ENCODE data around the gene NEK9. TPM values are rescaled to one million over a fixed set of nuclear protein-coding genes. Genes with fewer than 3 reads are reported as not detected.

Gene NEK9
- total RNA-seq, 1 donor from 2014 or later, result 25.9 TPM

- Mint-ChIP-seq H3K36me3 (peaks cover 31% of the 10 kb centered on the region), H3K27me3 (ENCODE audit: insufficient read depth, low read depth) (no peaks in the 10 kb centered on the region)
Measured at GRCh38 chr14:75107186-75107585, 19.7 kb downstream of the NEK9 start.

GRCh38 chr14:75101491-75101890 is 25.4 kb downstream of the NEK9 start:
- Histone ChIP-seq H3F3A (ENCODE audit: low read depth) (no peaks in the 10 kb centered on the region), H3K4me3 (no peak overlapping the region), H3K27ac (no peak overlapping the region), H3K4me2 (no peak overlapping the region), H3K9me3 (ENCODE audit: low read depth) (no peaks in the 10 kb centered on the region), H2AFZ (replicated peaks) (no peak overlapping the region), H3K36me3 (no peaks in the 10 kb centered on the region), H3K9ac (no peak overlapping the region), H3K27me3 (no peaks in the 10 kb centered on the region), H4K20me1 (ENCODE audit: low read depth) (no peaks in the 10 kb centered on the region), H3K79me2 (ENCODE audit: low read depth) (no peaks in the 10 kb centered on the region), H3K4me1 (no peaks in the 10 kb centered on the region)
- Mint-ChIP-seq H3K36me3 (peaks cover 28% of the 10 kb centered on the region), H3K9me3 (no peaks in the 10 kb centered on the region), H3K4me3 (no peak overlapping the region), H3K27me3 (ENCODE audit: insufficient read depth, low read depth) (peaks cover 2% of the 10 kb centered on the region), H3K4me1 (no peaks in the 10 kb centered on the region), H3K27ac (no peak overlapping the region)
- no peak for DNase-seq (ENCODE audit: low spot score)
- TF ChIP-seq EZH2phosphoT487 (IDR thresholded peaks at IDR 0.05) (no peak), EZH2 (IDR thresholded peaks at IDR 0.05) (no peak), CTCF (IDR thresholded peaks at IDR 0.05) (no peak)

More at GRCh38 chr14:75107186-75107585, 19.7 kb downstream of the NEK9 start:
- Histone ChIP-seq H3K9me3 (ENCODE audit: low read depth) (no peaks in the 10 kb centered on the region), H3F3A (ENCODE audit: low read depth) (no peaks in the 10 kb centered on the region), H3K4me2 (no peak overlapping the region), H3K27ac (no peak overlapping the region), H3K36me3 (no peaks in the 10 kb centered on the region), H3K9ac (no peak overlapping the region), H3K79me2 (ENCODE audit: low read depth) (no peaks in the 10 kb centered on the region), H4K20me1 (ENCODE audit: low read depth) (no peaks in the 10 kb centered on the region), H3K4me1 (no peaks in the 10 kb centered on the region), H3K27me3 (no peaks in the 10 kb centered on the region), H3K4me3 (no peak overlapping the region), H2AFZ (replicated peaks) (no peak overlapping the region)
- Mint-ChIP-seq H3K4me1 (no peaks in the 10 kb centered on the region), H3K4me3 (no peak overlapping the region), H3K27ac (no peak overlapping the region), H3K9me3 (no peaks in the 10 kb centered on the region)
- DNase-seq (ENCODE audit: low spot score), result no peak
- TF ChIP-seq CTCF (IDR thresholded peaks at IDR 0.05) (no peak), EZH2 (IDR thresholded peaks at IDR 0.05) (no peak), EZH2phosphoT487 (IDR thresholded peaks at IDR 0.05) (no peak)

GRCh38 chr14:75098682-75099081 is 28.2 kb downstream of the NEK9 start:
- Histone ChIP-seq H3F3A (ENCODE audit: low read depth) (peaks cover 2% of the 10 kb centered on the region), H3K4me3 (no peak overlapping the region), H3K27me3 (no peaks in the 10 kb centered on the region), H3K27ac (no peak overlapping the region), H3K9ac (no peak overlapping the region), H3K4me2 (no peak overlapping the region), H2AFZ (replicated peaks) (no peak overlapping the region), H3K9me3 (ENCODE audit: low read depth) (no peaks in the 10 kb centered on the region), H3K4me1 (no peaks in the 10 kb centered on the region), H4K20me1 (ENCODE audit: low read depth) (no peaks in the 10 kb centered on the region), H3K36me3 (no peaks in the 10 kb centered on the region), H3K79me2 (ENCODE audit: low read depth) (no peaks in the 10 kb centered on the region)
- no peak overlapping the region for H3K4me3 Mint-ChIP-seq
- H3K9me3 Mint-ChIP-seq, result no peaks in the 10 kb centered on the region
- peaks cover 36% of the 10 kb centered on the region for H3K36me3 Mint-ChIP-seq
- no peaks in the 10 kb centered on the region for H3K4me1 Mint-ChIP-seq
- DNase-seq (ENCODE audit: low spot score), result no peak
- TF ChIP-seq CTCF (IDR thresholded peaks at IDR 0.05), result no peak
- no peak for TF ChIP-seq EZH2 (IDR thresholded peaks at IDR 0.05)
- no peak for TF ChIP-seq EZH2phosphoT487 (IDR thresholded peaks at IDR 0.05)
- no peak overlapping the region for H3K27ac Mint-ChIP-seq
- H3K27me3 Mint-ChIP-seq (ENCODE audit: insufficient read depth, low read depth), result peaks cover 2% of the 10 kb centered on the region

Data from neural progenitor cell (in vitro differentiated cells).